HG02970 (cell line): Measurements from ENCODE around the gene LDLRAD4.

Experiments
- ATAC-seq: cut with Tn5 transposase; IDR thresholded peaks from one replicate; pipeline ENCODE4 v1.9.1; 2021; ENCODE audit warnings: mild to moderate bottlenecking, moderate library complexity, moderate number of reproducible peaks; ENCODE audit not compliant: unreplicated experiment, low FRiP score

The LDLRAD4 gene

DNA sequence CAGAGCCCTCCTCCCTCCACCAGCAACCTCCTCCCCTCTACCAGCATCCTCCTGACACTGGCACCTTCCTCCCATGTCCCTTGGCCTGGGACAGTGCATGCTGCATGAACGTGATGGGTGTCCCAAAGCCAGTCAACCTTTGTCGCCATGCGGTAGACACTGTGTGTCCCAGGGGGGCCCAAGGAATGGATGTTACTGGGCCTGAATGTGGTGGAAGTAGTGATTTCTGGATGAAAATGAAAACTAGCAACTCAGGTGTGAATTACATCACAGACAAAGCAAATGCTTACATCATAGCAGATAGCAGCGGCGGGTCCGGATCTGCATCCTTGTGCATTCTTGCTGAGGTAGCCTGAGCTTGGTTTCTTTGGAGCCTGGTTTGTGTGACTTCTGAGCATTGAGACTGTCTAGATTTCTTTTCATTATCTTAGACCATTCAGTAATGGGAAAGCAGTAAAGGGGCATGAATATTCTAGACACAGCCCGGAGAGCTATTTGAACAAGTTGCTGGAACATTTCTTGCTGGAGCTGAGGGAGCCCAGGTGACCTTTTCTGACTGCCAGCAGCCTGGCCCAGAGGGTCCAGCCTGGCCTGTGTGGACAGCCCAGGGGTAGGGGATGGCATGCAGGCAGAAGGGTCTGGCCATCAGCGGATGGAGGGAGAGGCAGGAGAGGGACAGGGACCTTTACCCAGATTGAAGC lies 407.4 kb downstream of the LDLRAD4 start:
- ATAC-seq, result no peak

DNA sequence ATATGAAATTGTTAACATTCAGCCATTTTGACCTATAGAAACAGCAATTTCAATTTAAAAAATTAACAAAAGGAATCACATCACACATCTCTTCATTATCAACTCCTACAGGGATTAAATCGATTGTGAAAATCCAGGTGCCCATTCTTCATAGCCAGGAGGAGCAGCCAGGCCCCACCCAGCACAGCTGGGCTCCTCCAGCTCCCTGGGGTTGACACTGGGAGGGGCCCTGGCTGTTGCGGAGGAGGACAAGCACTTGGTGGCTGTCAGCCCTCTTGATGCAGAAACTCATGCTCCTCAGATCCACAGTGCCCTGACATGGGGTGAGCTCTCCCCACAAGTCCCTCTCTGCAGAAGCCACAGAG lies 408.0 kb downstream of the LDLRAD4 start:
- no peak for ATAC-seq

DNA sequence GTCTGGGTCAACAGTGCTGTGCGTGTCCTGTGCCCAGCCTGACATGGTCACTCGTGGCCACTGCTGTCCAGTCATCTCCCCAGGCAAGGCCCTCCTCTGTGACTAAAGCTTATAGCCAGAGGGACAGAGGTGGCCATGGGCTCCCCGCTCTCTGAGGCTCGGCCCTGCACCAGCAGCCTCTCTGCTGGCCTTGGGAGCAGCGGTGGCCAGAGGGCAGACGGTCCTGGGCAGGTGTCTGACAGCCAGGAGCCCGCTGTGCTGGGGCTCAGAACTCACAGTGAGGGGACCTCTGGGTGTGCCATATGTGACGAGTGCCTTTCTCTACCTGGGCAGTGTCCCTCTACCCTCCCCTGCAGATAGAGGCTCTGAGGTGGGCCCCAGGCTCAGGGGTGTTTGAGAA lies 409.1 kb downstream of the LDLRAD4 start:
- ATAC-seq, result no peak

DNA sequence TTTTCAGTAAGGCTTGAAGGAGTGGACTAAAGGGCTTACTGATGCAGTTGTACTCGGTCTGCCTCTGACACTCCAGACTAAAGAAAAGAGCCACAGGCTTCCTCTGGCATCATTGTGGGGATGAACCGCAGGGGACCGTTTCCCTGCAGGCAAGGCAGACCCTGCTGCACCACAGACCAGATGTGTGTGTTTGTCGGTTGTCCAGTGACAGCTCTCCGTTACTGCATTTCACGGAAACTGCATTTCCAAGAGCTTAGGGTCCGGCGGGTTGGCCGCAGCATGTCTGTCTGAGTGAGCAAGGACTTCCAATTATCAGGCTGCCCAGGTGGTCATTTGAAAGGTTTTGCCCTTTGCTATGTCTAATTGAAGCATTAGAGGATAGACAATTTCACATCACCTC lies 409.7 kb downstream of the LDLRAD4 start:
- no peak for ATAC-seq

DNA sequence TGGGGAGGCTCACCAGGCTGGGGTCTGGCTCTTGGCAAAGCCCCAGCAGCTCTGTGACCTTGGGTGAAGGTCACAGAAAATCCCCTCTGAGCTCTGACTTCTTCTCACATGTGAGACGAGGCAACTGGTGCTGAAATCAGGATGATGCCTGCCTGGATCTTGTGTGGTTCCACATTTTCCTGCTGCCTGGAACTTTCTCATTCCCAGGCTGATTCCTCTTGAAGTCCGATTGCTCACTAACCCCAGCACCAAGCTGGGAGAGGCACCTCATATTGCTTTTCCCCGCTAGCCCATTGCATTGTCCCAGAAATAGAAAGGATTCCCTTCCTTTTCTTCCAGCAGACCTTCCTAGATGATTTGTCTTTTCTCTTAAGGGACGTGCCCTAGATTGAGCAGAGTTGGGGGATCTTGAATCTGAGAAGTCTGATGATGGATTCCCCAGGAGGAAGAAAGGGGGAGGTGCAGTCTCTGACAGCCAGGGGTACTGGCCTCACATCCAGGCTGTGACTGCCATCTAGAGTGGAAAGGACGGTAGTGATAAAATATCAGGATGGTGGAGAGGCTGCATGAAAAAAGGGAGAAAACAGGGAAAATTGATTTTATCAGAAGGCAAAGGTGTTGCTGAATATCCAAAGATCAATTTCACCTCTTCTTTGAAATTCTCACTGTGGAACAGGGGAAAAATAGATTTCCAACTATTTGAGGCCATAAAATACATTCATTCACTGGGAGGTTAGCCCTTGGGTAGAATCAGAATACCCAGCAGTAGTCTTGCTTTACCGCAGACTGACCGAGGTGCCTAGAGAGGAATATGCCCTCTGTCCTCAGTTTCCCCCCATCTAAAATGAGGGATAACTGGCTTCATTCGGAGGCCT lies 411.5 kb downstream of the LDLRAD4 start:
- ATAC-seq, result no peak

DNA sequence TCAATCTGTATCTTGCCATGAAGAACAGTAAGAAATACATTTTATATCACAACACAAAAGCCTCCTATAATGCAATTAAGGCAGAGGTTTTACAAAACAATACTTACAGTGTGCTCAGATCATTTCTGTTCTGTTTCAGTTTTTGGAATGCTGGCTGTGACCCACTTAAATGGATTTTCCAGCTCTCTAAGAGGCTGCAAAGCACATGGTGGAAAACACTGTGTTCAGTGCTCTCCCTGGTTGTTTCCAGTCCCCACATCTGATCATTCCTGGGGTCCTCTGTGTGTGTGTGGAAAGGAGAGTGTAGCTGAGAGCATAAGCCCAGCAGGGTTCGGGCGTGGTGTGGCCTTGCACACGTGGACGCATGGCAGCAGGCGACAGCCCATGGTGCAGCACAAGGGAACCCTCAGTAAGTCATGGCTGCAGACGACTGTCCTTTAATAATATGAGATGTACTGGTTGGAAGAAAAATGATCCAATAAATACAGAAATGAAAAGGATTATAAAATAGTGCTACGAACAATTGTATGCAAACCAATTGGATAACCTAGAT lies 412.2 kb downstream of the LDLRAD4 start:
- no peak for ATAC-seq

DNA sequence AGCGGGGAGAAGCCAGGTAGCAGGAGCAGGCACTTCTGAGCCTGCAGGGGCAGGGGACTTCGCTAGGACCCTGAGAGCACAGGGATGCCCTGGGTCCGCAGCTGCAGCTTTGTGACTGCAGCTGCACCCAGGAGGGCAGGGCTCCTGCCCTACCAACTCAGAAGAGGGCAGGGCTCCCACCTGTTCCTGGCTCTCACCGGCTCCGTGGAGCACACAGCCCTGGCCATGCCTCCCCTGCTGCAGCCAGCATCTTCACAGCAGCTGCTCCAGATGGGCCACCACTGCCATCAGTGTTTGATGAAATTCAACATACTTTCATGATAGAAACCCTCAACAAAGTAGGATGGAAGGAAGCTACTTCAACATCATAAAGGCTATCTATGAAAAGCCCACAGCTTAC lies 415.1 kb downstream of the LDLRAD4 start:
- ATAC-seq, result no peak

DNA sequence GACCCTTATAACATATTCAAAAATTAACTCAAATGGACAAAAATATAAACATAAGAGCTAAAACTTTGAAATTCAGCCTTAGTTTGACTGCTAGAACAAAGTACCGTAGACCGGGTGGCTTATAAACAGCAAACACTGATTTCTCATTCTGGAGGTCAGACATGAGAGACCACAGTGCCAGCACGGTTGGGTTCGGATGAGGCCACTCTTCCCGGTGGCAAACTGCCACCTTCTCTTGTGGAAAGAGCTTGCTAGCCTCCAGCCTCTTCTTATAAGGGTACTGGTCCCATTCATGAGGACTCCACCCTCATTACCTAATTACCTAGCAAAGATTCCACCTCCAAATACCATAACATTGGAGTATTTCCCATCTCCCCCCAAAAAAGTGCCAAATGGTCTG lies 416.5 kb downstream of the LDLRAD4 start:
- ATAC-seq, result no peak

DNA sequence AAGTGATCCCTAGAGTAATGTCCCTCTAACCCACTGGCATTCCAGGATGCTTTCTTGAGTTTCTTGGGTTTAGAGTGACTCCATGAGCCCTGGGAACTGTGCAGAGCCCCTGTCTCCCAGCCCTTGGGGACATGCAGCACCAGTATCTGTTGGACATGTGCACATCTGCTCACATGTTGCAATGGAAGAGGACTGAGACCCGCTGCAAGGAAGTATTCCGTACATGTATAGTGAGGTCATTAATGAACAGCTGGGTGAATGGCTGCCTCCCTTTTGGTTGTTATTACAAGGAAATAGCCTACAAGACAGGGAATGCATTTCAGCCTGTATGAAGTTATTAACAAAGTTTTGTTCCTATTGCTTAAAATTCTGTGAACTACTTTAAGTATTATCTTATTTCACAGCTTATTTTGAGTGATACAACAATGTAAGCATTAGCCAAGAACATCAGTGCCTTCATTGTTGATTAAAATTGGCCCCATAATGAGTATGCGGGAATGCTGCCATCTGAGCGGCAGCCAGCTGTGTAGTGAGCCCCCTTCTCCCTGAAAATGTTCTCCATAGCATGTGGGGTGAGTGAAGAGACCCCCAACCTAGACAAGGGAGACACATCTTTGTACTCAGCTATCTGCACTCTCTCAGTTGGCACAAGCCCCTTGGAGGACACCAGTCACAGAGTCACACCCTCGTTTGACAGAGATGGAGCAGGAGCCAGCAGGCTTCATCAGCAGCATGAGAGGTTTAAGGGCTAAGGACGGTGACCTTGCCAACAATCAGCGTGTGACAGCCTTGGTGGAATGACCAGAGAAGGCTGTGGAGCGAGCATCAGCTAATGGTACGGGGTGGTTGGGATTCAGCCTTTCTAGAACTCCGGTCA lies 420.4 kb downstream of the LDLRAD4 start:
- ATAC-seq, result no peak

DNA sequence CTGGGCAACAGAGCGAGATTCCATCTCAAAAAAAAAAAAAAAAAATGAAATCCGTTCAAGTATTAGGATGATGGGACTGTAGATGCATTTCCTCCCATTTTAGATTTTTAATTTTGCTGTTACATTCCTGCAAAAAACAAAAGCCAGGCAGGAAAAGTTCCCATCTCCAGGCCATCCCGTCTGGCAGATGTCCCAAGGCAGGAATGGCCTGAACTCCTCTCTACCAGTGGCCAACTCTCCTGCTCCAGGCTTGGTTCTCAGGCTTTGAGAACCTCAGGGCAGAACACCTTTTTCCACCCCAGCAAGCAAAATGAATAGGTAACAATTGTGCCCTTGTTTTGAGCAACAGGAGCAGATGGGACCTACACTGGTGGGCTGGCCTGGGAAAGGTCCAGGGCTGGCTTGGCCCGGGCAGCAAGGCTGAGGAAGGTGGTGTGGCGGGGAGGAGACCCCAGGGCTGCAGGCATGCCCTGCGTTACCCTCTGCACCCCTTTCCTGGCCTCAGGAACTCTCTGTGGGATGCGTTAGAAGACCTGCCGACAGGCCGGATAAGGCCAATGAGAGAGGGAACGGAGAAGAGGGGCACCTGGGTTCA lies 421.8 kb downstream of the LDLRAD4 start:
- no peak for ATAC-seq

DNA sequence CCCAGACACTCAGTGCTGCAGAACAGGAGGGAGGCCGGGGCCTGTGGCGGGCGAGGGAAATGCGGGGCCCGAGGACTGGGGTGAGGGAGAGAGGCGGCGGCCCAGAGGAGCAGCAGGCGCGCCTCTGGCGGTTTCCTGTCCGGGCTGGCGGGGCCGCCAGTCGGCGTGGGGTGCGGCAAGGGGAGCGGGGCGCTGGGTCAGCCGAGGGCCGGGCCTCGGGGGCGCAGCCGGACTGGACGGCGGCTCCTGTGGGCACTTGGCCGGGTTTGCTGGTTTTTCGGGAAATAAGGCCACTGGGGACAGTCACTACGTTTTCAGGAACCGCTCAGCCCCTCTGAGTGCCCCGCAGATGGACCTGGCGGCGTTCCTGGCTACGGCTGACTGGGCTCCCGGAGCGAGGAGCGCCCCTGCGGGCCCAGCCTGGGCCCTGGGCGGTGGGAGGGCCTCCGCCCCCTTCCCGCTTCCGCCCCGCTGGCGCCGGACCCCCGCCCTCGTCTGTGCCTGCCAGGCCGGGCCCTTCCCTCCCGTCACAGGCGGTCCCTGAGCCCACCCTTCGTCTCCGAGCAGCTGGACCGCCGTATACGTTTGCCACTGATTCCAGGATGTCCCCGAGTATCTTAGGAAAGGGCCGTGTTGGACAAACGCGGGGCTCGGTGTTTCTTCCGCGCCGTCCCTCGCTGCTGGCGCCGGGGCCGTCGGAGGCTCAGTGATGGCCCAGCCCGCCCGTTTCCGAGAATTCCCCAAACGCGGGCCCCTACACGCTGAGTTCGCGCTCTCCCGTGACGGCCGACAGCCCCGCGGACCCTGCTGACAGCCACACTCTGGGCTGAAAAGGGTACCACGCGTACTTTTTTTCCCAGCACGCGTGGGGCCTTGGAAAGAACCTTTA lies 423.2 kb downstream of the LDLRAD4 start:
- ATAC-seq, result no peak

DNA sequence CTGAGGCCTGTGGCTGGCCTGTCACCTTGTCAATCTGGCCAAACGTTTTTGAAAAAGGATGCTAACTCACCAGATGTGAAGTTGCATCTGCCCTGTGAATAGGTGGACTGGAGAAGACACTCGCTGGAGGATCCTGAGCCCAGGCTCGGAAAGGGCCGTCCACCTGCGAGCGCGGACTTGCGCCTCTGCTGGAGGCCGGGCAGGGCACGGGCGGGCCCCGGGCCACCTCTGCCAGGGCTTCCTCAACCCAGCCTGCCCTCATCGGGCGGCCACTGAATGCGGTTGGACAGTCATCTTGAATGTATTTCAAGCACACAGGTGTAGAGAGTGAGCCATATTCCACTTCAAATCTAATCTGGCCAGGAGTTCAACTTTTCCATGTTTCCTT lies 423.9 kb downstream of the LDLRAD4 start:
- ATAC-seq, result no peak

DNA sequence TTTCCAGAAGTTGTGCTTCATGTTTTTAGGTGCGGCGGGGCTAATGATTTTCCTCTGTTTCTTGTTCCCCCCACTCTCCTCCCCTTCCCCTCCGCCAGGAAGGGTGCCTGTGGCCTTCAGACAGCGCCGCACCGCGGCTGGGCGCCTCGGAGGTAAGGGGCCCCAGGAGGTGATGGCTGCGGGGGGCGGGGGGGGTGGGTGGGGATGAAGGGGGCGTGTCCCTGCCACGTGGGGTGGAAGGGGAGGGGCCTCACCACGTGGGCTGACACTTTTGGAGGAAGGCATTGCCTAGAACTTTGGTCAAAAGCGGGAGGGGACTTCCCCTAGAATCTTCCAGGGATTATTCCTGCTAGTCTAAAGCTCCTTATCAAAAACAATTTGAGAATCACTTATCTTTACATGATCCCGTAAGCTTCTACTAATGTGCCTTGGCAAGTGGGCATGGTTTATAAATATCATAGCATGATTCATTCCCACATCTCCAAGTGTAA lies 424.7 kb downstream of the LDLRAD4 start:
- ATAC-seq, result no peak

DNA sequence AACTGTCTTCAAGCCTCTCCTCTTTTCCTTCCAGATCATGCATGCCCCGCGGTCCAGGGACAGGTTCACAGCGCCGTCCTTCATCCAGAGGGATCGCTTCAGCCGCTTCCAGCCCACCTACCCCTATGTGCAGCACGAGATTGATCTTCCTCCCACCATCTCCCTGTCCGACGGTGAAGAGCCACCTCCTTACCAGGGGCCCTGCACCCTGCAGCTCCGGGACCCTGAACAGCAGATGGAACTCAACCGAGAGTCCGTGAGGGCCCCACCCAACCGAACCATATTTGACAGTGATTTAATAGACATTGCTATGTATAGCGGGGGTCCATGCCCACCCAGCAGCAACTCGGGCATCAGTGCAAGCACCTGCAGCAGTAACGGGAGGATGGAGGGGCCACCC lies 426.5 kb downstream of the LDLRAD4 start:
- no peak for ATAC-seq

DNA sequence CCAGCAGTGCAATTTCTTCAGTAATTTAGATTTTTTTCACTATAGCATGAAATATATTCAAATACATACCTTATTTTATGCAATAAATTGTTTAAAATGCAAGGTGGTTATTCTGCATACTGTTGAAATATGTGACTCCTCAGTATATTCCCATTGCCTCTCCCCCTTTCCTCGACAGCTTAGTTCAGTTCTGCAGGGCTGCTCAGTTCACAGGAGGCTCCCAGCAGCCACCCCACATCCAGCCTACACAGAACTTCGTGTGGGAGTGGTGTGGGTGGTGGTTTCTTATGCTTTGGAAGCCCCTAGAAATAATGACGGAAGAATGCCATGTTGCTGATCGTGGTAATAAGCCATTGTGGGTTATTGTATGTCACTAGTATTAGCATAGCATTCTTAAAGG lies 428.1 kb downstream of the LDLRAD4 start:
- no peak for ATAC-seq

DNA sequence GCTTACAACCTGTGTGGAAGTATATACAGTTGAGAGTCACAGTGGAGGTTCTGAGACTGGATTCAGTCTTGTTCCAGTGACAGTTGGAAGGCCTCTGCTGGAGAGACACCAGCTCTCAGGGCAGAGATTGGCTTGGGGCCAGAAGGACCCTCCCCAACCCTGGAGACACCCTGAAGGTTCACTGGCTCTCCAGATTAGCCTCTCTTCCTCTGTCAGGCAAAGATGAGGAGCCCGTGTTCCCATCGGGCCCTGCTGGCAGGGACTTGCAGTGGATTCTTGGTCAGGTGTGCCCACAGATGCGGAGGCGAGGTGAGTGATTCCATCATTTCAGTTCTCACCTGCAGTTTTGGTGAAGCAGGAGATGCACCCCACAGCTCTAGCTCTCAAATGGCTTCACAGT lies 429.2 kb downstream of the LDLRAD4 start:
- no peak for ATAC-seq

DNA sequence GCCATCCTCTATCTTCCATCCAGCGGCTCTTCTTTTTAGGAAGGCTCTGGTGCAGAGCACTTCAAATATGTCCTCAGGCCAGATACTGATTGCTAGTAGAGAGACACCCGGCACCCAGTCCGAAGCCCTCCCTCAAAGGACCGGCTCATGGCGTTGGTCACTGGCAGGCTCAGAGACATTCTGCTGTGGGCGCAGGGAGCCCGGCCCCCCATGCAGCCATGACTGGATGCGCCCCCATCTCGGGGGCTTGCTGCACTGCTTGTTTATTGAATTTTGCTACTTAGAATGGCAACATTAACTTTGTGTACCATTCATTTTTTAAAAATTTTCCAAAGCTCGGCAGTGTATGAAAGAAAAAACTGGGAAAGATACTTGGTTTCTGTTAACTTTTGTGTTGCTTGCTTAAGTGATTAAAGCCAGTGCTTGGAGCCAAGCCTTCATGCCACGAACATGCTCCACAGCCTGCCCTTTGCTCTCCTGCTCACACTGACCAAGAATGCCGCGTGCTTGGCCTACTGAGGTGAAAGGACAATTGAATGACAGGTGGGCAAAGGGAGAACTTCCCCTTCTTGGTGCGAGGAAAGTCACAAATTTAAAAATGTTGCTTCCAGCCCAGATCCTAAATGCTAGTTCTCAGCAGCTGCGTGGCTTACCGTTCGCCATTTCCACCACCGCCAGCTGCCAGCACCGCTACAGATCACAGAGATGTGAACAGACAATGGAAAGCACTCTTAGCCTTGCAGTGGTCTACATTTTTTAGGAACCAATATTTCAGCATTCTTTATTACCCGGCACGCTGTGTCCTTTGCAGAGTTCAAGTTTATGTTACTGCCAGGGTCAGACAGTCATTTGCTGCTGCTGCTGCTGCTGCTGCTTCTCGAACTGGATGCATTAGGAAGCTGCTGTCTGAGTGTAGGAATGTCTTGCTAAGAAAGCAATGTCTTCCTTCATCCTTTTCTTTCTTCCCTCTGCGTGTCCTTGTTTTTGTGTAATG lies 431.1 kb downstream of the LDLRAD4 start:
- ATAC-seq, result no peak
